ENCODE results near the gene SLC11A2. TPM values are rescaled to one million over a fixed set of nuclear protein-coding genes. Genes with fewer than 3 reads are reported as not detected.

SLC11A2 gene
- total RNA-seq, 2 experiments from 2014 or later = 21.6 to 23.9 TPM

DNA sequence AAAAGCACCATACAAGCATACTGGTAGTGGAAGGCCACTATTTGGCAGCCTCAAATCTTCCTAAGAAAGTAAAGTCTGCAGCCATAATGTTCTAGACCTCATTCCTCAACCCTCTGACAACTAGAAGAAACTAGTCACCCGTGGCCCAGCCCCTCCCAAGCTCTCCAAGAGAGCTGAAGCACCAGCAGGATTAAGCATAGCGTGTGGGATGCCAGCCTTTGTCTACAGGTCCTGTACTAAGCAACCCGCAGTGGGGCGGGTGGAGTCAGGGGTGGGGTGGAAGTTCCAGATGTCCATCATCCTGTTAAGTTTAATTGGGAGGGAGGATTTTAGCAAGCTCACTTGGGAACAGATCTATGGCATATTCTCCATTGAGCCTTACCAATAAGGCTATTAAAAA is 14.2 kb downstream of the SLC11A2 start:
- intact Hi-C loops (cut with micrococcal nuclease) = no loop called here
- TF ChIP-seq, protein P1, sequence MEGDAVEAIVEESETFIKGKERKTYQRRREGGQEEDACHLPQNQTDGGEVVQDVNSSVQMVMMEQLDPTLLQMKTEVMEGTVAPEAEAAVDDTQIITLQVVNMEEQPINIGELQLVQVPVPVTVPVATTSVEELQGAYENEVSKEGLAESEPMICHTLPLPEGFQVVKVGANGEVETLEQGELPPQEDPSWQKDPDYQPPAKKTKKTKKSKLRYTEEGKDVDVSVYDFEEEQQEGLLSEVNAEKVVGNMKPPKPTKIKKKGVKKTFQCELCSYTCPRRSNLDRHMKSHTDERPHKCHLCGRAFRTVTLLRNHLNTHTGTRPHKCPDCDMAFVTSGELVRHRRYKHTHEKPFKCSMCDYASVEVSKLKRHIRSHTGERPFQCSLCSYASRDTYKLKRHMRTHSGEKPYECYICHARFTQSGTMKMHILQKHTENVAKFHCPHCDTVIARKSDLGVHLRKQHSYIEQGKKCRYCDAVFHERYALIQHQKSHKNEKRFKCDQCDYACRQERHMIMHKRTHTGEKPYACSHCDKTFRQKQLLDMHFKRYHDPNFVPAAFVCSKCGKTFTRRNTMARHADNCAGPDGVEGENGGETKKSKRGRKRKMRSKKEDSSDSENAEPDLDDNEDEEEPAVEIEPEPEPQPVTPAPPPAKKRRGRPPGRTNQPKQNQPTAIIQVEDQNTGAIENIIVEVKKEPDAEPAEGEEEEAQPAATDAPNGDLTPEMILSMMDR (IDR thresholded peaks at IDR 0.05) = no peak

DNA sequence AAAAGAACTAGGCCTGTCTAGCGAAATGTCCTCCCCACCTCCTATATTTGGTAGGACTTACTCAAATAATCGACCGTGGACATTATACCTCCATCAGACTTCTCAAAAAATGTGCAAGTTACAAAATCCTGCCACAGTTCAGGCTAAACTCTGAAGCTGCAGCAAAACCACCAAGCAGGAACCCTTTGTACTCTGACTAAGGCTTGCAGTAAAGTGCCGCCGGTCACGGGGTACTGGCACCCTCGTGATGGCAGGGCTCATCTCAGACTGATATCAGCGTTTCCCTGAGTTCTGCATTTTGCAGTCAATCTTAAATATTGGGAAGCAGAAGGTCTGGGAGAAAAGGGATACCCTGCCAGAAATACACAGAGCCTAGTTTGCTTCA is 17.1 kb downstream of the SLC11A2 start:
- peak overlapping the region; percentile 88 for H3K27ac Mint-ChIP-seq
- ChIA-PET CTCF (interaction anchor here (0.7 to 2.9 kb wide), 7 partner anchors 10 to 244 kb away, joined by 3 to 17 read pairs (median 6); no protein-coding TSS in a partner anchor), POLR2A (interaction anchor here (0.6 to 2.5 kb wide), 7 partner anchors 10 to 311 kb away, joined by 3 to 13 read pairs (median 4); partner anchors contain the start of gene SLC11A2)
- H3K4me3 Mint-ChIP-seq = peak overlapping the region; percentile 71
- peaks cover 36% of the 10 kb centered on the region for H3K4me1 Mint-ChIP-seq (ENCODE audit: low read depth)
- H3K27me3 Mint-ChIP-seq = no peaks in the 10 kb centered on the region
- DNase-seq (peak; percentile 81), ATAC-seq (peak; percentile 96)
- H3K9me3 Mint-ChIP-seq = no peaks in the 10 kb centered on the region
- intact Hi-C loops (cut with micrococcal nuclease) = no loop called here
- TF ChIP-seq, protein P1 (IDR thresholded peaks at IDR 0.05) = no peak
- peaks cover 23% of the 10 kb centered on the region for H3K36me3 Mint-ChIP-seq (ENCODE audit: low read depth)

More for the DNA sequence above, 14.2 kb downstream of the SLC11A2 start:
- ChIA-PET POLR2A (interaction anchor here (0.6 to 1.7 kb wide), 3 partner anchors 10 to 28 kb away, joined by 3 to 5 read pairs (median 3); partner anchors contain the start of gene SLC11A2), CTCF (interaction anchor here (1.3 to 1.7 kb wide), 3 partner anchors 13 to 16 kb away, joined by 3 to 5 read pairs (median 3); partner anchors contain the start of gene SLC11A2)
- Mint-ChIP-seq H3K9me3 (no peaks in the 10 kb centered on the region), H3K27me3 (no peaks in the 10 kb centered on the region), H3K4me1 (ENCODE audit: low read depth) (peaks cover 39% of the 10 kb centered on the region), H3K27ac (no peak overlapping the region), H3K36me3 (ENCODE audit: low read depth) (peaks cover 12% of the 10 kb centered on the region), H3K4me3 (no peak overlapping the region)
- ATAC-seq (no peak), DNase-seq (no peak)

DNA sequence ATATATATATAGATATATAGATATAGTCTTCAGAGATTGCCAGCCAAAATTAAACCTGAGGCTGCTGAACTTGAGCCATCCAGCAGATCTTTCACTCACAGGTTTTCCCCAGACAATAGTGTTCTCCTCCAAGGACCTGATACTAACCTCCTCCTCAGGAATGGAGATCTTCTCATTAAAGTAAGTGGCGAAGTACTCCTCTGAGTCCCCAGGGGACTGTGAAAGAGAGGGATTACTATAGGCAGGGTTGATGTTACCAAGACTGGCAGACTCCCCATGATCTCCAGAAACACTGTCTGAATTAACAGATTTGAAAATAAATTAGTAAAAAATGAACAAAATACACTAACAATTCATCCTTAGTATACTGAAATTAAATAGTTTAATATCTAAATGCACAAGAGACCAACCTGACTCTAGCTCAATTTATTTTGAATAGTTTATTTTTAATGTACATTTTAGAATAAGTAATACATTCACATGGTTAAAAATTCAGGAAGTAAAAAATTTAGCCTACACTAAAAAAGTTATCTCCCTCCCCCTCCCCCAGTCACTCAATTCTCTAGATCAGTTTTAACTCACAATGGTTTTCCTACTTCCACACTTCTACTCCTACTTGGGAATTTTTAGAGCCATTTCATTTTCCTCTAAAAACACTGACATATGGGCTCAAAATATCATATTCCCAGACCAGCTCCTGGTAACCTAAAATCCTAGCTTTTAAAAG is 17.7 kb downstream of the SLC11A2 start:
- intact Hi-C loops (cut with micrococcal nuclease) = no loop called here
- TF ChIP-seq, protein P1 (IDR thresholded peaks at IDR 0.05) = no peak
- no peaks in the 10 kb centered on the region for H3K9me3 Mint-ChIP-seq
- peak overlapping the region; percentile 88 for H3K27ac Mint-ChIP-seq
- H3K4me1 Mint-ChIP-seq (ENCODE audit: low read depth) = peaks cover 35% of the 10 kb centered on the region
- H3K27me3 Mint-ChIP-seq = no peaks in the 10 kb centered on the region
- DNase-seq = no peak
- peak overlapping the region; percentile 71 for H3K4me3 Mint-ChIP-seq
- ATAC-seq = no peak
- CTCF ChIA-PET = interaction anchor here (1.4 to 2.9 kb wide), 4 partner anchors 11 to 244 kb away, joined by 6 to 17 read pairs (median 8); no protein-coding TSS in a partner anchor
- POLR2A ChIA-PET = interaction anchor here (0.6 to 2.5 kb wide), 6 partner anchors 13 to 349 kb away, joined by 3 to 13 read pairs (median 4); partner anchors contain the start of gene SLC11A2
- peaks cover 26% of the 10 kb centered on the region for H3K36me3 Mint-ChIP-seq (ENCODE audit: low read depth)

DNA sequence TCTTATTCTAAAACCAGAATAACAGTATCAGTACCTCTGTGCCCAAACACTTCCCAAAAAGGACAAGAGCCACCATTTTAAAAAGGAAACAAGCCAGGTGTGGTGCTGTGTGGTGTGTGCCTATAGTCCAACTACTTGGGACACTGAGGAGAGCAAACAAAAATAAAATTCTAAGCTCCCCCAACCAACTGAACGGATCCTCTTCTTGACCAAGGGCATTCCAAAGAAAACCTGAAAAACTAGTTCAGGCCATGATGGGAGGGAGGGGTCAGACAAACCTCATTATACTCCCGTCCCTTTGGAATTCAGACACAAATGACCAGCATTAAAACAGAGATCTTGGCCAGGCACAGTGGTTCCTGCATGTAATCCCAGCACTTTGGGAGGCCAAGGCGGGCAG is 20.5 kb downstream of the SLC11A2 start:
- Mint-ChIP-seq H3K9me3 (no peaks in the 10 kb centered on the region), H3K36me3 (ENCODE audit: low read depth) (peaks cover 31% of the 10 kb centered on the region), H3K27me3 (no peaks in the 10 kb centered on the region), H3K4me1 (ENCODE audit: low read depth) (peaks cover 15% of the 10 kb centered on the region), H3K4me3 (no peak overlapping the region), H3K27ac (peak overlapping the region; percentile 10)
- ChIA-PET CTCF (no interaction called here), POLR2A (interaction anchor here (0.6 to 1.4 kb wide), 2 partner anchors 21 to 240 kb away, joined by 3 read pairs; partner anchors contain the start of gene SLC11A2)
- DNase-seq (no peak), ATAC-seq (no peak)
- intact Hi-C loops (cut with micrococcal nuclease) = no loop called here
- TF ChIP-seq, protein P1 (IDR thresholded peaks at IDR 0.05) = no peak

DNA sequence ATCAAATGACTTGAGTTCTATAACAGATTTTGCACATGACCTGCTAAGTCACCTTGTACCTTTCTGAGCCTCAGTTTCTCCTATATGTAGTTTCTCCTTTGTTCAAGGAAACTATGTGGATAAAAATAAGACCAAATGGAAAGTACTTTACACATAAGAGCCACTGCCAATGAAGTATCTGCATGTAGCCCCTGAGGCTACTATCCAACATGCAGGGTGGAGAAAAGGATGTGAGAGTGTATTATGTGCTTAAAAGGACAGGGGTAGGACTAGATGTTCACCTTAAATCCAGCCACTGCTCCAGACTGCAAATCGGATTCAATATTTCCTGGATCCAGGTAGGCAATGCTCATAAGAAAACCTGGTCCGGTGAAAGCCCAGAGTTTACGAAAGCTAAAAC is 21.2 kb downstream of the SLC11A2 start:
- H3K4me1 Mint-ChIP-seq (ENCODE audit: low read depth) = peaks cover 17% of the 10 kb centered on the region
- DNase-seq (no peak), ATAC-seq (no peak)
- no peaks in the 10 kb centered on the region for H3K9me3 Mint-ChIP-seq
- intact Hi-C loops (cut with micrococcal nuclease) = no loop called here
- CTCF ChIA-PET = no interaction called here
- TF ChIP-seq, protein P1 (IDR thresholded peaks at IDR 0.05) = no peak
- H3K4me3 Mint-ChIP-seq = no peak overlapping the region
- H3K27me3 Mint-ChIP-seq = no peaks in the 10 kb centered on the region
- H3K36me3 Mint-ChIP-seq (ENCODE audit: low read depth) = peaks cover 38% of the 10 kb centered on the region
- peak overlapping the region; percentile 10 for H3K27ac Mint-ChIP-seq
- POLR2A ChIA-PET = interaction anchor here (1.4 kb wide), 1 partner anchor 21 kb away, joined by 3 read pairs; the partner anchor contains the start of gene SLC11A2
